NCI-H2029 treated with DMSO at 0.1 percent for 48 hours (cell line): ENCODE results near the gene TMEM248.
"Not testable (repeated sequence)": the region's sequence is repeated elsewhere in the genome, so short reads cannot be mapped to it uniquely, and the experiment has no call there.

Experiments
- DNase-seq: peaks from one replicate; lab custom pipeline; 2025; lab: John Stamatoyannopoulos, UW

The TMEM248 gene, protein sequence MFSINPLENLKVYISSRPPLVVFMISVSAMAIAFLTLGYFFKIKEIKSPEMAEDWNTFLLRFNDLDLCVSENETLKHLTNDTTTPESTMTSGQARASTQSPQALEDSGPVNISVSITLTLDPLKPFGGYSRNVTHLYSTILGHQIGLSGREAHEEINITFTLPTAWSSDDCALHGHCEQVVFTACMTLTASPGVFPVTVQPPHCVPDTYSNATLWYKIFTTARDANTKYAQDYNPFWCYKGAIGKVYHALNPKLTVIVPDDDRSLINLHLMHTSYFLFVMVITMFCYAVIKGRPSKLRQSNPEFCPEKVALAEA

GRCh38 chr7:66920769-66921395 lies at the start of gene TMEM248:
TSS of gene TMEM248 (plus strand) at chr7:66921225. CDS start at chr7:66941866, 20,641 bp downstream.
- DNase-seq = peak; percentile 36

GRCh38 chr7:66873476-66873875 lies 47.5 kb upstream of the TMEM248 start:
- no peak for DNase-seq

DNA sequence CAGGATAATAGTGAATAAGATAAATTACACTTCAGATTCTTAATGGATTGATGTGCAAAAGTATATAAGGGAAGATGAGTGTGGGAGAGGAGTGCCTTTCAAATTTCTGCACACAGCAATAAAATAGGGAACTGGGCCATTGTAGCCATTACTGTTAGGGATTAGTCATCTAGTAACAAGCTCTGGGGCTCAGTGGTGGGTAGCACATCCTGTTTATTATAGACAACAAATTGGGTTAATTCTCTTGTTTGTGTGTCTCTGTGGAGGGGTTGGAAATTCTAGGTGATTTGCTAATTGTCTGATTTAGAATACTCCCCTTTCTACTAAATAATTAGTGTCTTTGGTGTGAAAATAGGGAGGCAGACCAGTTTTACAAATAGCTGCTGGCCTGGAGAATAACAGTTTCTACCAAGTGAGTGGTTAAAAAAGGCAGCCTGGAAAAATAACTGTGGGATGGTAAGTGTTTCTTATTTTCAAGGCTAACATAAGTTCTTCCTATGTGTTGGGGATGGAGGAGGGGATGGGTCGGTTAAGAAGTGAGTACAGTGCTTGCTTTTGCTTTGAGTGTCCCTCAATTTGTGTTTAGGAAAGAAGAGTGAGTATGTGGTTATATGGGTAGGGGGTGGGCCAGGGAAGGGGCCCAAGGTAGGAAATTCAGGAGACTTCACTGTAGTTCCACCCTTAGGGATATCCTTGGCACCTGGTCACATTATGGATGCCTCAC lies 43.3 kb upstream of the TMEM248 start:
- DNase-seq = no peak

DNA sequence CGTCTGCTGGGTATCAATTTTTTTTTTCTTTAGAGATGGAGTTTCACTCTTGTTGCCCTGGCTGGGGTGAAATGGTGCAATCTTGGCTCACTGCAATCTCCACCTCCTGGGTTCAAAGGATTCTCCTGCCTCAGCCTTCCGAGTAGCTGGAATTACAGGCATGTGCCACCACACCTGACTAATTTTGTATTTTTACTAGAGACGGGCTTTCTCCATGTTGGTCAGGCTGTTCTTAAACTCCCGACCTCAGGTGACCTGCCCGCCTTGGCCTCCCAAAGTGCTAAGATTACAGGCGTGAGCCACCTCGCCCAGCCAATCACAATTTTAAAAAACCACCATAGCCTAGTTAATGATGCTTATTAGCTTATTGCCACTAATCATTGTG lies 42.7 kb upstream of the TMEM248 start:
- DNase-seq = not testable (repeated sequence)

DNA sequence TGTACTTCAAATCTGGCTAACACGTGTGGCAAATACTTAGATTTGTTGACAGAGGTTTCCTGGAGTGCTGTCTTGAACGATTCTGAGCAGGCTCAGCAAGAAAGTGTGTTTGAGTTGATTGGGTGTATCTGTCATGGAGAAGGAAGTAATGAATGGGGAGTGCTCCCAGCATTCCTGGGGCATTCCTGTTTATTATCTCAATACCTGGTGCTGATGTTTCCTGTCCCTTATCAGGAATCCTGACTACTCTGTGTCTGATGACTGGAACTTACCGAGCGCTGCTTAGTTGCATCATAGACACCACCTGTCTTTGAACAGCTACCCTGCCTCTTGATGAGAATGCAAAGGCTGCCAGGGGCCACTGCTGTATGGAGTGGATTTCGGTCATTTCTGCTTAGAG lies 41.0 kb upstream of the TMEM248 start:
- no peak for DNase-seq

- not testable (repeated sequence) for DNase-seq
These were observed 40.4 kb upstream of the TMEM248 start for GRCh38 chr7:66880577-66880976.

- DNase-seq = no peak
These were observed 37.3 kb upstream of the TMEM248 start for GRCh38 chr7:66883716-66884115.

DNA sequence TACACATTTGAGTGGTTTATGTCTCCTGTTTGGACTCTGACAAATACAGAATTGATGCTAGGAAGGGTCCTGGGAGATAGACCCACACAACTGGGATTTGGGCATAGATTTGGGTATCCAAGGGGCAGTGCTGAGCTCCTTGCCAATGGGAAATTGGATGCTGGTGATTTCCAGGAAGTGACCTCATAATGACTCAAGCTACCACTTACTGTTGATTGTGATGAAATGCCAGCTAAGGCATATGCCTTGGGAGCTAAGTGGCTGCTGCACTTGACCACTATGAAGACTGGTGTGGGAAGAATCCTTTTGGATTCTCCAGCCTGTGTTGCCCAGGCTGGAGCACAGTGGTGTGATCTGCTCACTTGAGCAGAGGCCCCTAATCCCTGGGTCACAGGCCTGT lies 36.5 kb upstream of the TMEM248 start:
- DNase-seq = not testable (repeated sequence)

GRCh38 chr7:66886152-66886551 lies 34.9 kb upstream of the TMEM248 start:
- DNase-seq = no peak

DNA sequence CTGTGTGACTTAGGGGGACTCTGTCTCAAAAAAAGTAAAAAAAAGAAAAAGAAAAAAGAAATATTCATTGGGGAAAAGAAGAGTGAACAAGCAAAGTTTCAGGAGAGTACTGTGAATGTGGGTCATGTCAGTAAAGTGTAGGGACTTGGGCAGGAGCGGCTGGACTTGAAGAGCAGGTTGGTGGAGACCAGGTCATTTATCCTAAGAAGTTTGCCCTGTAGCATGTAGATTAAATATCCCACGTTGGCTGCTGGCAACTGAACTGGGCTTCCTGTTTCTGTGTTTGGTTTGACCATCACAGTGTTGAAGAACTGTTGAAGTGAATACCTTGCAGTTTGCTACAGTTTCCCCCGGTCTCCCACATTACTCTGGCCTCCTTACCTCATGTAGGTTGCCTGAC lies 32.8 kb upstream of the TMEM248 start:
- DNase-seq = not testable (repeated sequence)

DNA sequence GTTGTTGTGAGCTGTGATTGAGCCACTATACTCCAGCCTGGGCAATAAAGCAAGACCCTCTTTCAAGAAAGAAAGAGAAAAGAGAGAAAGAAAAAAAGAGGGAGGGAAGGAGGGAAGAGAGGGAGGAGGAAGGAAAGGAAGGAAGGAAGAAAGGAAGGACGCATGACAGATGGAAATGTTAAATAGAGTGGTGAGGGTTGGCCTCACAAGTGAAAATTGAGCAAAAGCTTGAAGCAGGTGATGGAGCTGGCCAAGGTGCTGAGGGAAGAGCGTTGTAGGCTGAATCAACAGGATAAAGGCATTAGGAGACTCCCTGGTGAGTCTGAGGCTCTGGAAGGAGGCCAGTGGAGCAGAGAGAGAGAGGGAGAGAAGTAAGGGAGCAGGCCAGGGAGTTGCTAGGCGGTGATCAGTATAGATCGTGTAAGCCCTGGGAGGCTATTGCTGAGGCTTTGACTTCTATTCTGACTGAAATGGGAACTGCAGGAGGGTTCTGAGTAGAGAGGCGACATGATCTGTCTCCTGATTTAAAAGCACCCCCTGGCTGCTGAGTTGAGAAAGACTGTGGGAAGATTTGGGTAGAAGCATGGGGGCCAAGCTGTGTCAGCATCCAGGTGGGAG lies 26.5 kb upstream of the TMEM248 start:
- no peak for DNase-seq

- DNase-seq = no peak
These were observed 24.6 kb upstream of the TMEM248 start for GRCh38 chr7:66896441-66896840.

DNA sequence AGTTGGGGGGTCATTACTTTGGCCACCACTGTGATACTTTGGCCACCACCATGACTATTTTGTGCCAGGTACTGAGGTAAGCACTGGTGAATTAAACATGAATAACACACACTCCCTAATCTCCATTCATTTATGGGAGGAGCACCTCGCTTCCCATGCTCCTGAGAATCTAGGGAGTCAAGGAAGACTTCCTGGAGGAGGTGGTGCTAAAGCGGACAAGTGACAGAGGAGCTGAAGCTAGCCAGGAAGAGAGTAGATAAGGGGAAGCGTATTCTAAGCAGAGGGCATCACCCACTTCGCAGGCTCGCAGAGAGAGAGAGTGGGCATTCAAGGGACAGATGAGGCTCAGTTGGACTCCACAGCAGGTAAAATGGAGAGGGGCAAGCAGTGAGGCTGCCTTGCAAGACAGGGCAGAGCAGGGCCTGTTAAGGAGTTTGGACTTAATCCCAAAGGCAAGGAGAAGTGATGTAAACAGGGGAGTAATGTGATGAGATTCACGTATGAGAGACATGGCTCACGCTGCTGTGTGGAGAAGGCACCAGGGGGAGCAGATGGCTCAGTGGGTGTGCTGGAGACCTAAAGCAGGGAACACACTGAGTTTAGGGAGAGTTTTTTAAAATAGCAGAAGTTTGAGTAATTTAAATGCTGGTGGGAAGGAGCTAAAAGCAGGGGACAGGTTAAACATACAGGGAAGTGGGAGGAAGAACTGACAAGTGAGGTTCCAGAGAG lies 21.3 kb upstream of the TMEM248 start:
- DNase-seq = no peak

- DNase-seq = no peak
These were observed 18.8 kb upstream of the TMEM248 start for GRCh38 chr7:66901941-66902843.

DNA sequence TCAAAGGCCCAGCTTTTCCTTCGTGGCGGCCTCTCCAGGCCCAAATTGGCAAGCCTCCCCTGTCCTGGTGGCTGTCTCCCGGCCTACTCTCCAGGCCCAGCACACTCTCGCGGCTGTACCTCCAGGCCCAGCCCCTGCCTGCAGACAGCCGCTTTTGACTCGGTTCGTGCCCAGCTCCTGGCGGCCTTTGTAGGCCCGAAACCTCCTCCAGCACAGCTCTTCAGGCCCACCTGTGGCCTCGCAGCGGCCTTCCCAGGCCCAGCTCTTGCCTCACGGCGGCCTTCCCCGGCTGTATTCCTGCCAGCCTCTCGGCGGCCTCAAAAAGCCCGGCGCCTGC lies 18.2 kb upstream of the TMEM248 start:
- DNase-seq = no peak

GRCh38 chr7:66903360-66904062 lies 17.5 kb upstream of the TMEM248 start:
- DNase-seq = no peak

- DNase-seq = no peak
These were observed 16.9 kb upstream of the TMEM248 start for GRCh38 chr7:66904063-66904593.

- DNase-seq = no peak
These were observed 15.7 kb upstream of the TMEM248 start for GRCh38 chr7:66905278-66905677.

DNA sequence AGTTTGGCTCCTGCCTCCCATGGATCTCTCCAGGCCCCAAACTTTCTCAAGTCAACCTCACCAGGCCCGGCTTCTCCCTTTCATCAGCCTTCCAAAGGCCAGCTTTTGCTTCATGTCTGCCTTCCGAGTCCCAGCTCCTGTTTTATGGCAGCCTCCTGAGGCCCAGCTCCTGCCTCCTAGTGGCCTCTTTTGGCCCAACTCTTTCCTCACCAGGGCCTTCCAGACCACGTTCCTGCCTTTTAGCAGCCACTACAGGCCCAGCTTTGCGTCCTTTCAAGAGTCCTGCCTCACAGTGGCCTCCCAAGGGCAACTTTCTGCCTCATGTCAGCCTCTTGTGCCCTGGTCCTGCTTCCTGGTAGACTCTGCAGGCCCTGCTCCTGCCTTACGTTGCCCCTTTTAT lies 15.3 kb upstream of the TMEM248 start:
- no peak for DNase-seq

DNA sequence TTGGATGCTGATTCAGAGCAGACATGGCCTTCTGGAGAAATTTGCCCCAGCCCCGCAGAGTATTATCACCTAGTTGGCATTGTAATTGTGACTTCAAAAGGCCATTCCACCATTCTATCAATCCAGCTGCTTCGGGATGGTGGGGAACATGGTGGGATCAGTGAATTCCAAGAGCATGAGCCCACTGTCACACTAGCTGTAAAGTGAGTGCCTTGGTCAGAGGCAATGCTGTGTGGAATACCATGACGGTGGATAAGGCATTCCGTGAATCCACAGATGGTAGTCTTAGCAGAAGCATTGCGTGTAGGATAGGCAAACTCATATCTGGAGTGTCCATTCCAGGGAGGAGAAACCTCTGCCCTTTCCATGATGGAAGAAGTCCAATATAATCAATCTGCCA lies 13.3 kb upstream of the TMEM248 start:
- DNase-seq = no peak
